Right lobe of liver (tissue), 6 donors: ENCODE measurements around the gene SLC16A4. TPM values are rescaled to one million over a fixed set of nuclear protein-coding genes. Genes with fewer than 3 reads are reported as not detected.

ENCODE experiments used
- ATAC-seq, 4 donors: fragments of 200-7000 bp; cut with Tn5 transposase; one replicate each; pipeline ENCODE4 v1.9.1; 2020; ENCODE audit warnings: mild to moderate bottlenecking in 4 of 4, moderate library complexity in 4 of 4
- DNase-seq, 3 donors: peaks; one replicate each; pipeline ENCODE4 v3.0.0-alpha.2; 2020
- H3K27ac ChIP-seq, 3 donors: fragments of 200-600 bp; one replicate each; pipeline ENCODE4 v1.8.0; 2022
- H3K27me3 ChIP-seq, 2 donors: fragments of 200-600 bp; one replicate each; pipeline ENCODE4 v1.8.0; 2022
- H3K36me3 ChIP-seq, 4 donors: fragments of 200-600 bp; sonication (generic) in 1 of 4; one replicate each; pipeline versions ENCODE4 v1.5.1 to v1.8.0; 2017 to 2022; ENCODE audit warnings: control low read depth in 1 of 4
- H3K4me1 ChIP-seq, 4 donors: fragments of 200-600 bp; sonication (generic) in 1 of 4; one replicate each; pipeline versions ENCODE4 v1.5.1 to v1.8.0; 2017 to 2022; ENCODE audit warnings: control low read depth in 1 of 4
- H3K4me3 ChIP-seq, 3 donors: fragments of 200-600 bp; one replicate each; pipeline ENCODE4 v1.8.0; 2022
- H3K9me3 ChIP-seq, 4 donors: fragments of 200-600 bp; sonication (generic) in 1 of 4; one replicate each; pipeline versions ENCODE4 v1.5.1 to v1.8.0; 2017 to 2022; ENCODE audit warnings: control low read depth in 1 of 4
- POLR2A ChIP-seq: fragments of 450-650 bp; IDR thresholded peaks from one replicate; pipeline ENCODE4 v1.6.1; 2017; ENCODE audit warnings: antibody characterized with exemption, mild to moderate bottlenecking
- WGBS: methylation state at CpG from one replicate; pipeline ENCODE4 v1.1.6; 2018; ENCODE audit warnings: low coverage, low lambda C conversion rate; ENCODE audit not compliant: insufficient coverage; ENCODE audit errors: missing lambda C conversion rate; 5-methylcytosine and 5-hydroxymethylcytosine counted together
- intact Hi-C, 2 donors: fragments of 100-400 bp; cut with DNase I; formaldehyde crosslinking; loops; one replicate each; pipeline versions ENCODE4 v1.11.2 to v1.14.1; 2022
- total RNA-seq, 6 experiments: library from RNA; depleted of rRNA in 2 of 6; stranded (reverse); fragments of >200 nt in 2 of 6; fragmentation: NEBNext Ultra II Directional in 3 of 6; extraction: Animal tissue kit (Norgen Biotek cat#: 25700) in 3 of 6; gene quantifications; one replicate each; pipeline versions ENCODE4 v1.1.0 to v1.2.4, GENCODE V29; 2016 to 2023
- TF ChIP-seq, protein P1 (sequence below), 4 donors: fragments of 200-600 bp in 3 of 4; fragments of 450-650 bp in 1 of 4; IDR thresholded peaks; one replicate each; pipeline versions ENCODE4 v1.5.1 to v1.8.0; 2016 to 2022; ENCODE audit warnings: antibody characterized with exemption in 4 of 4, mild to moderate bottlenecking in 2 of 4
- donor health status: DM: no; HTN: yes; CAD: no.
- donor health status: DM: no; HTN: no; CAD: no.
- donor health status: DM: no; HTN: no; CAD: no.
- donor health status: DM: no; HTN: yes; CAD: no.
- donor health status: DM: no; HTN: yes; CAD: no.

The SLC16A4 gene
- total RNA-seq, 6 experiments from 2014 or later = 0.49 to 4.0 (median 3.4) TPM

GRCh38 chr1:110336300-110337039 is 54.4 kb downstream of the SLC16A4 start:
- Histone ChIP-seq H3K9me3 (no peaks in the 10 kb centered on the region), H3K4me3 (no peak overlapping the region), H3K4me1 (peaks cover 0 to 33% (median 4%) of the 10 kb centered on the region in 4 donors), H3K27ac (peak overlapping the region in 1 of 3 donors; percentile 99), H3K27me3 (no peaks in the 10 kb centered on the region), H3K36me3 (peaks cover 0 to 7% (median 0%) of the 10 kb centered on the region in 4 donors)
- TF ChIP-seq, protein P1, sequence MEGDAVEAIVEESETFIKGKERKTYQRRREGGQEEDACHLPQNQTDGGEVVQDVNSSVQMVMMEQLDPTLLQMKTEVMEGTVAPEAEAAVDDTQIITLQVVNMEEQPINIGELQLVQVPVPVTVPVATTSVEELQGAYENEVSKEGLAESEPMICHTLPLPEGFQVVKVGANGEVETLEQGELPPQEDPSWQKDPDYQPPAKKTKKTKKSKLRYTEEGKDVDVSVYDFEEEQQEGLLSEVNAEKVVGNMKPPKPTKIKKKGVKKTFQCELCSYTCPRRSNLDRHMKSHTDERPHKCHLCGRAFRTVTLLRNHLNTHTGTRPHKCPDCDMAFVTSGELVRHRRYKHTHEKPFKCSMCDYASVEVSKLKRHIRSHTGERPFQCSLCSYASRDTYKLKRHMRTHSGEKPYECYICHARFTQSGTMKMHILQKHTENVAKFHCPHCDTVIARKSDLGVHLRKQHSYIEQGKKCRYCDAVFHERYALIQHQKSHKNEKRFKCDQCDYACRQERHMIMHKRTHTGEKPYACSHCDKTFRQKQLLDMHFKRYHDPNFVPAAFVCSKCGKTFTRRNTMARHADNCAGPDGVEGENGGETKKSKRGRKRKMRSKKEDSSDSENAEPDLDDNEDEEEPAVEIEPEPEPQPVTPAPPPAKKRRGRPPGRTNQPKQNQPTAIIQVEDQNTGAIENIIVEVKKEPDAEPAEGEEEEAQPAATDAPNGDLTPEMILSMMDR (IDR thresholded peaks at IDR 0.05) = no peak
- no peak for TF ChIP-seq POLR2A
- ATAC-seq (no peak), DNase-seq (no peak)
- intact Hi-C loops = loop anchor here in 1 of 2 donors (5.0 kb wide), 1 partner anchor 71 kb away; the partner anchor contains the start of gene LAMTOR5
- 23% methylated on average over 1 of the region's 1 CpG for WGBS

GRCh38 chr1:110335265-110335664 is 55.6 kb downstream of the SLC16A4 start:
- no peaks in the 10 kb centered on the region for H3K36me3 ChIP-seq
- H3K27me3 ChIP-seq = no peaks in the 10 kb centered on the region
- DNase-seq (no peak), ATAC-seq (no peak)
- no peak overlapping the region for H3K4me3 ChIP-seq
- intact Hi-C loops = loop anchor here in 1 of 2 donors (5.0 kb wide), 1 partner anchor 72 kb away; the partner anchor contains the start of gene LAMTOR5
- 50% methylated on average over 1 of the region's 1 CpG for WGBS
- peaks cover 0 to 21% (median 1%) of the 10 kb centered on the region in 4 donors for H3K4me1 ChIP-seq
- TF ChIP-seq POLR2A = no peak
- TF ChIP-seq, protein P1 (IDR thresholded peaks at IDR 0.05) = no peak
- H3K9me3 ChIP-seq = no peaks in the 10 kb centered on the region
- H3K27ac ChIP-seq = peak overlapping the region in 1 of 3 donors; percentile 99

DNA sequence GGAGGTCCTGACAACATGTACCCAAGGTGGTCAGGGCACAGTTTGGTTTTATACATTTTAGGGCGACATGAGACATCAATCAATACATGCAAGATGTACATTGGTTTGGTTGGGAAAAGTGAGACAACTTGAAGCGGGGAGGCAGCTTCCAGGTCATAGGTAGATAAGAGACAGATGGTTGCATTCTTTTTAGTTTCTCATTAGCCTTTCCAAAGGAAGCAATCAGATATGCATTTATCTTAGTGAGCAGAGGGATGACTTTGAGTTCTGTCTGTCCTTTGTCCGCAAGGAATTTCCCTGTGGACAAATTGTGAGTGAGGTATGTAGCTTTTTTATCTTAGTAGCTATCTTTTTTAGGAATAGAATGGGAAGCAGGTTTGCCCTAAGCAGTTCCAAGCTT is 62.1 kb downstream of the SLC16A4 start:
- TF ChIP-seq POLR2A = no peak
- TF ChIP-seq, protein P1 (IDR thresholded peaks at IDR 0.05) = no peak
- Histone ChIP-seq H3K27me3 (no peaks in the 10 kb centered on the region), H3K4me3 (no peak overlapping the region), H3K4me1 (no peaks in the 10 kb centered on the region), H3K27ac (no peak overlapping the region), H3K36me3 (no peaks in the 10 kb centered on the region), H3K9me3 (no peaks in the 10 kb centered on the region)
- intact Hi-C loops = no loop called here
- ATAC-seq (no peak), DNase-seq (no peak)
- 81% methylated on average over 2 of the region's 3 CpGs for WGBS

DNA sequence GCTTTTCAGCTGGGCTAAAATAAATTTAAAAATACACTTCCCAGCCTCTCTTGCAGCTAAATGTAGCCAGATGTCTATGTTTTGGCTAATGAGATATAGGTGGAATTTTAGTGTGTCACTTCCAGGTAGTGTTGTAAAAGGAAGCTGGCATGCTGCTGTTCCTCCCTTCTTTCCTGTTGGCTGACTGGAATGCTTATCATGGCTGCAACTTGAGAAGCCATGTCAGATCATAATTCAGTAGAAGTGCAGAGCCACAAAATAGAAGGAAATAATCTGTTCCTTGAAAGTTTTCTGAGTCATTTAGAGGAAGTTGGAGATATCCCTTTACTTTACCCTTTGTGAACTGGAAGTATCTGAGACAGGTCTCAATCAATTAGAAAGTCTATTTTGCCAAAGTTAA is 62.6 kb downstream of the SLC16A4 start:
- no peaks in the 10 kb centered on the region for H3K27me3 ChIP-seq
- ATAC-seq (no peak), DNase-seq (no peak)
- H3K4me1 ChIP-seq = no peaks in the 10 kb centered on the region
- H3K36me3 ChIP-seq = no peaks in the 10 kb centered on the region
- no peak overlapping the region for H3K27ac ChIP-seq
- TF ChIP-seq POLR2A = no peak
- TF ChIP-seq, protein P1 (IDR thresholded peaks at IDR 0.05) = no peak
- no peak overlapping the region for H3K4me3 ChIP-seq
- no peaks in the 10 kb centered on the region for H3K9me3 ChIP-seq
- intact Hi-C loops = no loop called here
